Measurements from ENCODE around the gene APBA3. TPM values are rescaled to one million over a fixed set of nuclear protein-coding genes. Genes with fewer than 3 reads are reported as not detected.

Gene APBA3
- total and polyA plus RNA-seq, 2 donors (not counting 1 experiment from before 2014, with no cell fraction given): 2.7 to 22.3 TPM

DNA sequence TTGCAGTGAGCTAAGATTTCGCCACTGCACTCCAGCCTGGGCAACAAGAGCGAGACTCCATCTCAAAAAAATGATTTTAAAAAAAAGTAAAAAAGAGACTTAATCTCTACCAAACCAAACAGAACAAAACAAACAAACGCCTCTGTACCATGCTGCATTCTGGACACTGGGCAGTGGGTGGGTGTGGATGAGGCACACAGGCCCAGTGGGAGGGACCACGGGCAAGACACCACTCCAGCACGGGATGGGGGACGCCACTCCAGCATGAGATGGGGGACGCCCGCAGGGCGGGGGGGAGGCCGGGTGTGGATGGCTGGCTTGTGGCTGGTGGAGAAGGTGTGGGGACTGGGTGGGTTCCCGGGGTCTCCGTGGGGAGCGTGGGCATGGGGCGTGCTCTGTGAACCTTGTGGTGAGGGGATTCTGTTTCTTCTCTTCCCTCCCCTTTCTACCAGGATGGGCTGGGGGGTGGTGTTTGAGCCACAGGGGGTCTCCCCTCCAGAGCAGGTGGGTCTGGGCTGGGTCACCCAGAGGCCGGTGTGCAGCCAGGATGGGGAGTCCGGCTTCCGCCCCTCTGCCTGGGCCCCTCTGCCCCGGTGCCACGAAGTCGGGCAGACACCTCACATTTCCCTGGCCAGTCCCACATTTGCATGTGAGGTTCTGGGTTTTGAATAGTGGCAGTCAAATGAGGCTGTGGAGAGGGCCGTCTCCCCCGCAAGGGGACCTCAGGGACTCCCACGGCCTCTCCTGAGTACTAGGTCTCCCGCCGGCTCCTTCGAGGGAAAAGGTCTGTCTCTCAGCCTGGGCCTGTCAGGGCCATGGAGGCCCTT, 48.6 kb upstream of the APBA3 start:
- no peaks in the 10 kb centered on the region for H3K27me3 ChIP-seq (ENCODE audit: control insufficient read depth, insufficient read depth, low read length)
- H3K4me3 ChIP-seq (replicated peaks in 1 of 4; ENCODE audit: control extremely low read depth in 1 of 4, insufficient read depth in 1 of 4, low read depth in 3 of 4, low read length in 4 of 4): no peak overlapping the region
- H3K9me3 ChIP-seq (ENCODE audit: control insufficient read depth, insufficient read depth, low read depth, low read length): peaks cover 3% of the 10 kb centered on the region
- DNase-seq (ENCODE audit: low read depth in 2 of 2): no peak
- no peak for TF ChIP-seq EZH2 (IDR thresholded peaks at IDR 0.05; ENCODE audit: low read length, missing control alignments)
- H3K79me2 ChIP-seq (ENCODE audit: control insufficient read depth, insufficient read depth, low read length): no peaks in the 10 kb centered on the region
- H3K4me1 ChIP-seq (ENCODE audit: control insufficient read depth, extremely low read depth, insufficient read depth, low read length): no peaks in the 10 kb centered on the region
- H3K36me3 ChIP-seq (ENCODE audit: control insufficient read depth, insufficient read depth, low read length): no peaks in the 10 kb centered on the region
- no peaks in the 10 kb centered on the region for H4K20me1 ChIP-seq (ENCODE audit: control insufficient read depth, extremely low read depth, insufficient read depth, low read length)
- H2AFZ ChIP-seq (ENCODE audit: low read length): no peak overlapping the region
- H3K9ac ChIP-seq (ENCODE audit: insufficient read depth, low read length): no peak overlapping the region
- H3K4me2 ChIP-seq (ENCODE audit: extremely low read depth, insufficient read depth, low read length): no peak overlapping the region
- H3K27ac ChIP-seq (ENCODE audit: insufficient read depth, low read length): no peak overlapping the region

DNA sequence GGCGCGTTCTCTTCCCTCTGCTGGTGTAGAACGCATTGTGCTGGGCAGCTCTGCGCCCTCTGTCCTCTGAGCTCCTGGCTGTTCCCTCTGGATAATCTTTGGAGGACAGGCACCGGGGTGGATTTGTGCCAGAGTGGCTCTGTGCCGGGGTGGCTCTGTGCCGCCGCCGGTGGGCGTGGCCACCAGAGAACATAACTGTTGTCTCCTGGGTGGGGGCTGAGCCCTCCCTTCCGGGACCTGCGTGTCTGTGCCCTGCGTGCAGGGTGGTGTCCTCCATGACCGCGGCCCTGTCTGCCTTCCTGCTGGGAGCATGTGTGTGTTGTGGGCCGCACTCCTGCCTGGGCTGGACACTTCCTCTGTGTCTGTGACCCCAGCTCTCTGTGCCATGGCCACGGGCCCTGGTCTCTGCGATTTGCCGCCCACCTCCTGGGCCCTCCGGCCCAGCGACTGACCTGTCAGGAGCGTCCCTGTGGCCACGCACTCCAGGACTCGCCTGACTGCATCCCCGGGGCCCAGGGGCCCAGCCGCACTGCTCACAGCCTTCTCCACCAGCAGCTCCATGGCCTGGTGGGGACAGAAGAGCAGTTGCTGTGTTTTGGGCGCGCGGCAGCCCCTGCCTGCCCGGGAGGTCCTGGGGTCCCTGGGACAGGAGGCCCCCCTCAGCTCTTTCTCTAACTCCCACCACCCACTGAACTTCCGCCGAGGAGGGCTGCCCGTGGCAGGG, 47.1 kb upstream of the APBA3 start:
- no peak for TF ChIP-seq EZH2 (IDR thresholded peaks at IDR 0.05; ENCODE audit: low read length, missing control alignments)
- TF ChIP-seq, protein P1, sequence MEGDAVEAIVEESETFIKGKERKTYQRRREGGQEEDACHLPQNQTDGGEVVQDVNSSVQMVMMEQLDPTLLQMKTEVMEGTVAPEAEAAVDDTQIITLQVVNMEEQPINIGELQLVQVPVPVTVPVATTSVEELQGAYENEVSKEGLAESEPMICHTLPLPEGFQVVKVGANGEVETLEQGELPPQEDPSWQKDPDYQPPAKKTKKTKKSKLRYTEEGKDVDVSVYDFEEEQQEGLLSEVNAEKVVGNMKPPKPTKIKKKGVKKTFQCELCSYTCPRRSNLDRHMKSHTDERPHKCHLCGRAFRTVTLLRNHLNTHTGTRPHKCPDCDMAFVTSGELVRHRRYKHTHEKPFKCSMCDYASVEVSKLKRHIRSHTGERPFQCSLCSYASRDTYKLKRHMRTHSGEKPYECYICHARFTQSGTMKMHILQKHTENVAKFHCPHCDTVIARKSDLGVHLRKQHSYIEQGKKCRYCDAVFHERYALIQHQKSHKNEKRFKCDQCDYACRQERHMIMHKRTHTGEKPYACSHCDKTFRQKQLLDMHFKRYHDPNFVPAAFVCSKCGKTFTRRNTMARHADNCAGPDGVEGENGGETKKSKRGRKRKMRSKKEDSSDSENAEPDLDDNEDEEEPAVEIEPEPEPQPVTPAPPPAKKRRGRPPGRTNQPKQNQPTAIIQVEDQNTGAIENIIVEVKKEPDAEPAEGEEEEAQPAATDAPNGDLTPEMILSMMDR (conservative IDR thresholded peaks at IDR 0.05 in 1 of 2, IDR thresholded peaks at IDR 0.05 in 1 of 2; ENCODE audit: low read depth in 1 of 2, low read length in 2 of 2): no peak
- Histone ChIP-seq H3K27me3 (ENCODE audit: control insufficient read depth, insufficient read depth, low read length) (no peaks in the 10 kb centered on the region), H3K27ac (ENCODE audit: insufficient read depth, low read length) (no peak overlapping the region), H3K9me3 (ENCODE audit: control insufficient read depth, insufficient read depth, low read depth, low read length) (peaks cover 3% of the 10 kb centered on the region), H3K4me1 (ENCODE audit: control insufficient read depth, extremely low read depth, insufficient read depth, low read length) (no peaks in the 10 kb centered on the region), H2AFZ (ENCODE audit: low read length) (no peak overlapping the region), H3K9ac (ENCODE audit: insufficient read depth, low read length) (no peak overlapping the region), H3K4me2 (ENCODE audit: extremely low read depth, insufficient read depth, low read length) (no peak overlapping the region), H4K20me1 (ENCODE audit: control insufficient read depth, extremely low read depth, insufficient read depth, low read length) (no peaks in the 10 kb centered on the region), H3K79me2 (ENCODE audit: control insufficient read depth, insufficient read depth, low read length) (no peaks in the 10 kb centered on the region), H3K4me3 (replicated peaks in 1 of 4; ENCODE audit: control extremely low read depth in 1 of 4, insufficient read depth in 1 of 4, low read depth in 3 of 4, low read length in 4 of 4) (no peak overlapping the region), H3K36me3 (ENCODE audit: control insufficient read depth, insufficient read depth, low read length) (no peaks in the 10 kb centered on the region)
- DNase-seq (ENCODE audit: low read depth in 2 of 2): no peak

DNA sequence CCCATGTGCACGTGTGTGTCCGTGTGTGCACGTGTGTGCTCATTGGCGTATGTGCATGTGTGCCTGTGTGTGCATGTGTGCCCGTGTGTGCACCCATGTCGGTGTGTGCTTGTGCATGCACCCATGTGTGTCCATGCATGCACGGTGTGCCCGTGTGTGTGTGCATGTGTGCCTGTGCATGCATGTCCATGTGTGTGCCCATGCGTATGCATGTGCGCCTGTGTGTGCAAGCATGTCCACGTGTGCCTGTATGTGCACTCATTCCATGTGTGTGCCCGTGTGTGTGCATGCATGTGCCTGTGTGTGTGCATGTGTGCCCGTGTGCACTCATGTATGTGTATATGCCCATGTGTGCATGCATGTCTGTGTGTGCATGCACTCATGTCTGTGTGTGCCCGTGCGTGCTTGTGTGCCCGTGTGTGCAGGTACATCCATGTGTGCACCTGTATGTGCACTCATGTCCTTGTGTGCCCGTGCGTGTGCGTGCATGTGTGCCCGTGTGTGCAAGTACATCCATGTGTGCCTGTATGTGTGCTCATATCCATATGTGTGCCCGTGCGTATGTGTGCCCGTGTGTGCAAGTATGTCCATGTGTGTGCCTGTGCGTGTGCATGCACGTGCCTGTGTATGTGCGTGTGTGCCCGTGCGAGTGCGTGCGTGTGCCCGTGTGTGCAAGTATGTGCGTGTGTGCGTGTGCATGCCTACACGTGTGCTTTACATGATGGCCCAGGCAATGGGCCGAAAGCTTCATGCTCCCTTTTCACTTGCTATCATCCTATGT, 46.3 kb upstream of the APBA3 start:
- no peaks in the 10 kb centered on the region for H3K4me1 ChIP-seq (ENCODE audit: control insufficient read depth, extremely low read depth, insufficient read depth, low read length)
- no peak overlapping the region for H3K9ac ChIP-seq (ENCODE audit: insufficient read depth, low read length)
- H3K27ac ChIP-seq (ENCODE audit: insufficient read depth, low read length): no peak overlapping the region
- no peaks in the 10 kb centered on the region for H3K27me3 ChIP-seq (ENCODE audit: control insufficient read depth, insufficient read depth, low read length)
- no peak overlapping the region for H3K4me2 ChIP-seq (ENCODE audit: extremely low read depth, insufficient read depth, low read length)
- peaks cover 3% of the 10 kb centered on the region for H3K9me3 ChIP-seq (ENCODE audit: control insufficient read depth, insufficient read depth, low read depth, low read length)
- no peak overlapping the region for H2AFZ ChIP-seq (ENCODE audit: low read length)
- no peaks in the 10 kb centered on the region for H4K20me1 ChIP-seq (ENCODE audit: control insufficient read depth, extremely low read depth, insufficient read depth, low read length)
- H3K79me2 ChIP-seq (ENCODE audit: control insufficient read depth, insufficient read depth, low read length): no peaks in the 10 kb centered on the region
- H3K36me3 ChIP-seq (ENCODE audit: control insufficient read depth, insufficient read depth, low read length): no peaks in the 10 kb centered on the region
- TF ChIP-seq, protein P1 (conservative IDR thresholded peaks at IDR 0.05 in 1 of 2, IDR thresholded peaks at IDR 0.05 in 1 of 2; ENCODE audit: low read depth in 1 of 2, low read length in 2 of 2): no peak
- TF ChIP-seq EZH2 (IDR thresholded peaks at IDR 0.05; ENCODE audit: low read length, missing control alignments): no peak
- no peak overlapping the region for H3K4me3 ChIP-seq (replicated peaks in 1 of 4; ENCODE audit: control extremely low read depth in 1 of 4, insufficient read depth in 1 of 4, low read depth in 3 of 4, low read length in 4 of 4)
- DNase-seq (ENCODE audit: low read depth in 2 of 2): no peak
